GM21825 (cell line): Measurements from ENCODE around the gene TMEM178B.

Source experiments
- ATAC-seq: cut with Tn5 transposase; IDR thresholded peaks from one replicate; pipeline ENCODE4 v1.9.1; 2021; ENCODE audit warnings: mild to moderate bottlenecking, moderate library complexity; ENCODE audit not compliant: unreplicated experiment

TMEM178B gene

GRCh38 chr7:141409801-141410329 lies 336.0 kb downstream of the TMEM178B start:
- ATAC-seq: no peak

- no peak for ATAC-seq
These were observed 336.6 kb downstream of the TMEM178B start for GRCh38 chr7:141410353-141411000.

GRCh38 chr7:141411133-141411532 lies 337.3 kb downstream of the TMEM178B start:
- no peak for ATAC-seq

- no peak for ATAC-seq
These were observed 342.1 kb downstream of the TMEM178B start for GRCh38 chr7:141415999-141416398.

GRCh38 chr7:141416650-141417270 lies 342.9 kb downstream of the TMEM178B start:
- no peak for ATAC-seq

GRCh38 chr7:141417506-141417905 lies 343.6 kb downstream of the TMEM178B start:
- no peak for ATAC-seq

GRCh38 chr7:141418066-141418465 lies 344.2 kb downstream of the TMEM178B start:
- ATAC-seq: no peak

- ATAC-seq: no peak
These were observed 347.4 kb downstream of the TMEM178B start for GRCh38 chr7:141421306-141421705.

GRCh38 chr7:141427134-141427533 lies 353.3 kb downstream of the TMEM178B start:
- ATAC-seq: no peak

- ATAC-seq: no peak
These were observed 356.7 kb downstream of the TMEM178B start for GRCh38 chr7:141430455-141431139.

- ATAC-seq: no peak
These were observed 357.2 kb downstream of the TMEM178B start for GRCh38 chr7:141431140-141431479.

GRCh38 chr7:141431711-141432110 lies 357.8 kb downstream of the TMEM178B start:
- ATAC-seq: no peak

- ATAC-seq: no peak
These were observed 359.8 kb downstream of the TMEM178B start for GRCh38 chr7:141433698-141434097.

- ATAC-seq: no peak
These were observed 362.3 kb downstream of the TMEM178B start for GRCh38 chr7:141436139-141436538.

GRCh38 chr7:141436575-141437075 lies 362.8 kb downstream of the TMEM178B start:
- no peak for ATAC-seq

- ATAC-seq: no peak
These were observed 365.3 kb downstream of the TMEM178B start for GRCh38 chr7:141439164-141439563.

GRCh38 chr7:141439776-141440175 lies 365.9 kb downstream of the TMEM178B start:
- ATAC-seq: no peak

GRCh38 chr7:141441837-141442627 lies 368.2 kb downstream of the TMEM178B start:
- no peak for ATAC-seq

- no peak for ATAC-seq
These were observed 368.9 kb downstream of the TMEM178B start for GRCh38 chr7:141442781-141443180.

GRCh38 chr7:141444961-141445360 lies 371.1 kb downstream of the TMEM178B start:
- ATAC-seq: no peak

- ATAC-seq: no peak
These were observed 377.4 kb downstream of the TMEM178B start for GRCh38 chr7:141451232-141451631.
